GM10266 (cell line): ENCODE data around the gene PRR14L.
"Not testable (repeated sequence)": the region's sequence is repeated elsewhere in the genome, so short reads cannot be mapped to it uniquely, and the experiment has no call there.

Experiments used
- DNase-seq: peaks from one replicate; pipeline ENCODE4 v3.0.0; 2012; ENCODE audit errors: extremely low spot score
- CTCF ChIP-seq: IDR thresholded peaks from 2 replicates; pipeline ENCODE4 v1.5.1; 2012; ENCODE audit warnings: mild to moderate bottlenecking, low read depth; ENCODE audit not compliant: control insufficient read depth, insufficient read depth; ENCODE audit errors: missing control alignments

Gene PRR14L

GRCh38 chr22:31730344-31730711 is 19.6 kb downstream of the PRR14L start:
- TF ChIP-seq CTCF, result peak; percentile 26

GRCh38 chr22:31728857-31729256 is 21.1 kb downstream of the PRR14L start:
- TF ChIP-seq CTCF, result no peak
- DNase-seq, result no peak

More at GRCh38 chr22:31730344-31730711, 19.6 kb downstream of the PRR14L start:
- DNase-seq, result no peak

- TF ChIP-seq CTCF, result no peak
Observed at GRCh38 chr22:31726692-31727091, 23.2 kb downstream of the PRR14L start.

GRCh38 chr22:31723723-31724122 is 26.2 kb downstream of the PRR14L start:
- TF ChIP-seq CTCF, result no peak

More at GRCh38 chr22:31726692-31727091, 23.2 kb downstream of the PRR14L start:
- DNase-seq, result no peak

GRCh38 chr22:31719850-31720471 is 30.0 kb downstream of the PRR14L start:
- no peak for TF ChIP-seq CTCF
- DNase-seq, result no peak

More at GRCh38 chr22:31723723-31724122, 26.2 kb downstream of the PRR14L start:
- DNase-seq, result no peak

- no peak for DNase-seq
- TF ChIP-seq CTCF, result no peak
Observed at GRCh38 chr22:31715147-31715778, 34.7 kb downstream of the PRR14L start.

- DNase-seq, result not testable (repeated sequence)
Observed at GRCh38 chr22:31711226-31711625, 38.7 kb downstream of the PRR14L start.

- no peak for TF ChIP-seq CTCF
- no peak for DNase-seq
Observed at GRCh38 chr22:31707519-31707918, 42.4 kb downstream of the PRR14L start.
